Measurements from ENCODE around the gene UBE2J2. TPM values are rescaled to one million over a fixed set of nuclear protein-coding genes. Genes with fewer than 3 reads are reported as not detected.

UBE2J2 gene
- total RNA-seq, 4 donors from 2014 or later, result 33.0 to 58.4 (median 36.2) TPM

DNA sequence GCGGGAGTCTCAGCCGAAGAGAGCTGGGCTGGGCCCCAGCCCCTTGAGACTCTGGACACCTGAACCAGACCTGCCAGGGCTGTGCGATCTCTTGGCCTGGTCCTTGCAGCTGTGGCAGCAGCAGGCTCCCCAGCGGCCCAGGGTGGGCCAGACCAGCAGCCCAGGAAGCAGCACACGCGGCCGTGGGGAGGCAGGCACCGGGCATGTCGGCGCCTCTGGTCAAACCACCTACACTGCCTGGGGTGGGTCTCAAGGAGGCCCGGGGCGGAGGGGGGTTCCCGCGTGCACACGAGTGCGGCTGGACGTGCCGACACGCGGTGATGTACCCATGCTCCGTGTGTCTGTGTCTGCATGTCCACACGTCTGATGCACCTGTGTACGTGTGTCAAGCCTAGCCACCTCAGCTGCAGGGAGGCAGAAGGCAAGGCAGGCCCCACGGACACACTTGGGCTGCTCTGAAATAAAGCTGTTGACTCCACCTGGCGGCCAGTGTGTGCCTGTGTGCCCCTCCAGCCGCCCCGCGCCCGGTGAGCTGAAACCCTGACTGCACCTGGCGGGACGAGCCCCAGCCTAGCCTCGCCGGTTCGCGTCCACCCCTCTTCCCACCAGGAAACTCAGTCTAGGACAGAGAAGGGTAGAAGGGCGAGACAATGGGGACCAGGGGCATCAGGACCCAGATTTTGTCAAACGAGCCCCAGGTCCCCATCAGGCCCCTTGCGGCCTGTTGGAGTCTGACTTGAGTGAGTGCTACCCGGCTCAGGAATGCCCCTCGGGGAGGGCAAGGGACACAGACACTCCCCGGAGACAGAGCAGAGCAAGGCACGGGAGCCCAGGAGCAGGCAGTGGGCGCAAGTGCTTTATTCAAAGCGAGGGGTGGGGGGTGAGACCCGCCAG is 18.1 kb upstream of the UBE2J2 start:
- no peaks in the 10 kb centered on the region for H3K27me3 ChIP-seq
- WGBS, 2 donors, result 43 to 49% methylated on average over 6 to 21 of the region's 45 CpGs
- H3K9me3 ChIP-seq, result no peaks in the 10 kb centered on the region
- H3K4me1 ChIP-seq, result peaks cover 6 to 9% of the 10 kb centered on the region in 2 donors
- no peak overlapping the region for H3K4me3 ChIP-seq (replicated peaks in 1 of 3)
- intact Hi-C loops (cut with DNase I), result loop anchor here (2.0 to 10.0 kb wide), 2 partner anchors 169 to 317 kb away; no protein-coding TSS in a partner anchor
- TF ChIP-seq, protein P1, sequence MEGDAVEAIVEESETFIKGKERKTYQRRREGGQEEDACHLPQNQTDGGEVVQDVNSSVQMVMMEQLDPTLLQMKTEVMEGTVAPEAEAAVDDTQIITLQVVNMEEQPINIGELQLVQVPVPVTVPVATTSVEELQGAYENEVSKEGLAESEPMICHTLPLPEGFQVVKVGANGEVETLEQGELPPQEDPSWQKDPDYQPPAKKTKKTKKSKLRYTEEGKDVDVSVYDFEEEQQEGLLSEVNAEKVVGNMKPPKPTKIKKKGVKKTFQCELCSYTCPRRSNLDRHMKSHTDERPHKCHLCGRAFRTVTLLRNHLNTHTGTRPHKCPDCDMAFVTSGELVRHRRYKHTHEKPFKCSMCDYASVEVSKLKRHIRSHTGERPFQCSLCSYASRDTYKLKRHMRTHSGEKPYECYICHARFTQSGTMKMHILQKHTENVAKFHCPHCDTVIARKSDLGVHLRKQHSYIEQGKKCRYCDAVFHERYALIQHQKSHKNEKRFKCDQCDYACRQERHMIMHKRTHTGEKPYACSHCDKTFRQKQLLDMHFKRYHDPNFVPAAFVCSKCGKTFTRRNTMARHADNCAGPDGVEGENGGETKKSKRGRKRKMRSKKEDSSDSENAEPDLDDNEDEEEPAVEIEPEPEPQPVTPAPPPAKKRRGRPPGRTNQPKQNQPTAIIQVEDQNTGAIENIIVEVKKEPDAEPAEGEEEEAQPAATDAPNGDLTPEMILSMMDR (IDR thresholded peaks at IDR 0.05), result peak; percentile 35 to 88 (median 73)
- TF ChIP-seq POLR2A (IDR thresholded peaks at IDR 0.05), result no peak
- peak; percentile 86 to 89 for DNase-seq
- no peak overlapping the region for H3K27ac ChIP-seq
- H3K36me3 ChIP-seq, result no peaks in the 10 kb centered on the region

DNA sequence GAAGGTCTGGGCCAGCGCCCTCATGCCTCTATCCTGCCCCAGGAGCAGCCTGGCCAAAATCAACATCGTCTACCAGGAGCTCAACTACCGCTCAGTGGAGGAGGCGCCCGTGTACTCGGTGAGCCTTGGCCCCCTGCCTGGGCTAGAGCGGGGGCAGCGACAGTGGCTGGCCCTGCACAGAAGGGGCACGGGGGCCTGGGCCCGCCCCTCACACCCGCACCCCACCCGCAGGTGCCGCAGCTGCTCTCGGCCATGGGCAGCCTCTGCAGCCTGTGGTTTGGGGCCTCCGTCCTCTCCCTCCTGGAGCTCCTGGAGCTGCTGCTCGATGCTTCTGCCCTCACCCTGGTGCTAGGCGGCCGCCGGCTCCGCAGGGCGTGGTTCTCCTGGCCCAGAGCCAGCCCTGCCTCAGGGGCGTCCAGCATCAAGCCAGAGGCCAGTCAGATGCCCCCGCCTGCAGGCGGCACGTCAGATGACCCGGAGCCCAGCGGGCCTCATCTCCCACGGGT is 17.4 kb upstream of the UBE2J2 start:
- H3K27me3 ChIP-seq, result no peaks in the 10 kb centered on the region
- H3K9me3 ChIP-seq, result no peaks in the 10 kb centered on the region
- H3K27ac ChIP-seq, result no peak overlapping the region
- H3K36me3 ChIP-seq, result no peaks in the 10 kb centered on the region
- WGBS, 2 donors, result 15 to 28% methylated on average over 6 to 7 of the region's 28 CpGs
- DNase-seq, result no peak
- peaks cover 6 to 9% of the 10 kb centered on the region in 2 donors for H3K4me1 ChIP-seq
- no peak for TF ChIP-seq POLR2A (IDR thresholded peaks at IDR 0.05)
- TF ChIP-seq, protein P1 (IDR thresholded peaks at IDR 0.05), result no peak
- intact Hi-C loops (cut with DNase I), result loop anchor here (2.0 to 10.0 kb wide), 2 partner anchors 168 to 316 kb away; no protein-coding TSS in a partner anchor
- H3K4me3 ChIP-seq (replicated peaks in 1 of 3), result no peak overlapping the region

DNA sequence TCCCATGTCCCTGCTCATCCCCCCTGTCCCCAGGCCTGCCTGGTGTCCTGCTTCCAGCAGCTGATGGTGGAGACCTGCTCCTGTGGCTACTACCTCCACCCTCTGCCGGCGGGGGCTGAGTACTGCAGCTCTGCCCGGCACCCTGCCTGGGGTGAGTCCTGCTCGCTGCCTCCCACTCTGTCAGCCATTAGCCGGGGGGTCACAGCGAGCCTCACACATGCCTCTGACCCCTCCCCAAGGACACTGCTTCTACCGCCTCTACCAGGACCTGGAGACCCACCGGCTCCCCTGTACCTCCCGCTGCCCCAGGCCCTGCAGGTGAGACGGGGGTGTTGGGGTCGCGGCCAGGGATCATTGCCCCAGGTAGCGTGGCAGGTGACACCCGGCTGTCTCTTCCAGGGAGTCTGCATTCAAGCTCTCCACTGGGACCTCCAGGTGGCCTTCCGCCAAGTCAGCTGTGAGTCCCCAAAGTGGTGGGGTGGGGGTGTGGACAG is 16.6 kb upstream of the UBE2J2 start:
- Histone ChIP-seq H3K36me3 (no peaks in the 10 kb centered on the region), H3K27me3 (no peaks in the 10 kb centered on the region), H3K27ac (no peak overlapping the region), H3K4me1 (peaks cover 6 to 9% of the 10 kb centered on the region in 2 donors), H3K9me3 (no peaks in the 10 kb centered on the region), H3K4me3 (replicated peaks in 1 of 3) (no peak overlapping the region)
- no peak for TF ChIP-seq POLR2A (IDR thresholded peaks at IDR 0.05)
- TF ChIP-seq, protein P1 (IDR thresholded peaks at IDR 0.05), result peak in 4 of 6 experiments; percentile 13 to 45 (median 41)
- WGBS, 2 donors, result 19 to 90% methylated on average over 4 of the region's 15 CpGs
- peak in 1 of 2 donors; percentile 48 for DNase-seq
- intact Hi-C loops (cut with DNase I), result loop anchor here (2.0 to 10.0 kb wide), 2 partner anchors 167 to 315 kb away; no protein-coding TSS in a partner anchor

DNA sequence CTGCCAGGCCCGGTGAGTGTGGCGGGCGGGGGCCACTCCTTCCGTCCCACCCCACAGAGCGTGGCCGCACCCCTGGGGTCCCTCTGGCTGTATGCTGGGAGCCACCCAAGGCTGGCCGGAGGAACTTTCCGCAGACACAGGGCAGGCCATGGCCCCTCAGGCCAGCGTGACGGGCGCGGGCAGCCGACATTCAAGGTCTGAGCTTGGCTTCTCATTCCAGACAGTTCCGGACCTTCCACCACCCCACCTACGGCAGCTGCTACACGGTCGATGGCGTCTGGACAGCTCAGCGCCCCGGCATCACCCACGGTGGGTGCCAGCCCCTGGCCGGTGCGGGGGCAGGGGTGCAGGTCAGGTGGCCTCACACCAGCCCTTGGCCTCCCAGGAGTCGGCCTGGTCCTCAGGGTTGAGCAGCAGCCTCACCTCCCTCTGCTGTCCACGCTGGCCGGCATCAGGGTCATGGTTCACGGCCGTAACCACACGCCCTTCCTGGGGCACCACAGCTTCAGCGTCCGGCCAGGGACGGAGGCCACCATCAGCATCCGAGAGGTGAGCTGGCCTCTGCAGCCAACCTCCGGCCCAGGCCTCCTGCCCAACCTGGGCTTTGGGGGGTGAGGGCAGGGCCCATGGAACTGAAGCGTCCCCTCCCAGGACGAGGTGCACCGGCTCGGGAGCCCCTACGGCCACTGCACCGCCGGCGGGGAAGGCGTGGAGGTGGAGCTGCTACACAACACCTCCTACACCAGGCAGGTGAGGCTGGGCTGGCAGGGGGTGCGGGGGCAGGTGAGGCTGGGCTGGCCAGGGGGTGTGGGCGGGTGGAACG is 13.8 kb upstream of the UBE2J2 start:
- intact Hi-C loops (cut with DNase I), result no loop called here
- no peaks in the 10 kb centered on the region for H3K9me3 ChIP-seq
- no peaks in the 10 kb centered on the region for H3K36me3 ChIP-seq
- no peak overlapping the region for H3K27ac ChIP-seq
- TF ChIP-seq, protein P1 (IDR thresholded peaks at IDR 0.05), result no peak
- TF ChIP-seq POLR2A (IDR thresholded peaks at IDR 0.05), result no peak
- no peak overlapping the region for H3K4me3 ChIP-seq (replicated peaks in 1 of 3)
- no peaks in the 10 kb centered on the region for H3K27me3 ChIP-seq
- peaks cover 6 to 9% of the 10 kb centered on the region in 2 donors for H3K4me1 ChIP-seq
- DNase-seq, result no peak
- 73 to 84% methylated on average over 13 to 15 of the region's 46 CpGs for WGBS, 2 donors
